T-cell (primary cell): ENCODE data around the gene SLC34A2. TPM values are rescaled to one million over a fixed set of nuclear protein-coding genes. Genes with fewer than 3 reads are reported as not detected.

Source experiments
- ATAC-seq, 4 experiments: fragments of 200-7000 bp in 3 of 4; fragments of 150-1000 bp in 1 of 4; cut with Tn5 transposase; replicated peaks in 1 of 4; 1 replicate in 3 of 4; 2 replicates in 1 of 4; pipeline ENCODE4 v1.10.0; 2021; ENCODE audit warnings: moderate library complexity in 3 of 4, mild to moderate bottlenecking in 2 of 4, moderate number of reproducible peaks in 1 of 4
- CTCF ChIA-PET, 2 donors: fragments of 300-600 bp; sonication (Branson Sonifier 250); formaldehyde crosslinking; loops; one replicate each; lab custom pipeline; 2022; ENCODE audit warnings: antibody characterized with exemption in 2 of 2; lab: Charles Lee
- POLR2A ChIA-PET, 2 donors: fragments of 300-600 bp; sonication (Branson Sonifier 250); formaldehyde crosslinking; loops; one replicate each; lab custom pipeline; 2022; ENCODE audit warnings: antibody characterized with exemption in 2 of 2; lab: Charles Lee
- DNase-seq, 35 experiments: peaks; one replicate each; pipeline versions ENCODE4 v3.0.0 to v3.0.0-alpha.2; 2013 to 2023
- H3K27ac ChIP-seq: one replicate; pipeline ENCODE4 v1.5.1; 2013; ENCODE audit warnings: low read length
- H3K27me3 ChIP-seq, 2 experiments: replicated peaks in 1 of 2; 1 replicate in 1 of 2; 2 replicates in 1 of 2; pipeline versions ENCODE4 v1.6.1 to v1.7.0; 2013; ENCODE audit warnings: low read length in 1 of 2, mixed read lengths in 1 of 2; ENCODE audit not compliant: control insufficient read depth in 2 of 2, insufficient read depth in 2 of 2; ENCODE audit errors: extremely low read depth in 1 of 2
- H3K36me3 ChIP-seq, 2 donors: 1 replicate in 1 of 2; 2 replicates in 1 of 2; pipeline versions ENCODE4 v1.6.1 to v1.7.0; 2013; ENCODE audit warnings: low read length in 1 of 2; ENCODE audit not compliant: control insufficient read depth in 2 of 2, insufficient read depth in 1 of 2; ENCODE audit errors: extremely low read depth in 1 of 2
- H3K4me1 ChIP-seq, 2 experiments: 1 replicate in 1 of 2; 2 replicates in 1 of 2; pipeline versions ENCODE4 v1.6.1 to v1.7.0; 2013; ENCODE audit warnings: low read length in 2 of 2, mixed read lengths in 1 of 2; ENCODE audit not compliant: insufficient read depth in 2 of 2, control insufficient read depth in 1 of 2; ENCODE audit errors: extremely low read depth in 1 of 2
- H3K4me3 ChIP-seq, 2 donors: 1 replicate in 1 of 2; 2 replicates in 1 of 2; pipeline versions ENCODE4 v1.5.1 to v1.7.0; 2013; ENCODE audit warnings: mild to moderate bottlenecking in 2 of 2, low read length in 1 of 2, moderate library complexity in 1 of 2; ENCODE audit not compliant: control insufficient read depth in 1 of 2; ENCODE audit errors: extremely low read depth in 1 of 2
- H3K9me3 ChIP-seq: 2 replicates; pipeline ENCODE4 v1.7.0; 2013
- H3K27ac Mint-ChIP-seq, 2 donors: one replicate each; pipeline ENCODE4 v1.8.0; 2020 to 2021; ENCODE audit warnings: mild to moderate bottlenecking in 2 of 2, mixed read lengths in 2 of 2
- H3K27me3 Mint-ChIP-seq, 2 donors: one replicate each; pipeline ENCODE4 v1.8.0; 2021 to 2022; ENCODE audit warnings: mixed read lengths in 2 of 2
- H3K36me3 Mint-ChIP-seq: one replicate; pipeline ENCODE4 v1.8.0; 2021; ENCODE audit warnings: mixed read lengths
- H3K4me1 Mint-ChIP-seq, 3 donors: one replicate each; pipeline ENCODE4 v1.8.0; 2020 to 2022; ENCODE audit warnings: mixed read lengths in 3 of 3, mild to moderate bottlenecking in 1 of 3
- H3K4me3 Mint-ChIP-seq, 3 donors: one replicate each; pipeline ENCODE4 v1.8.0; 2020 to 2022; ENCODE audit warnings: mild to moderate bottlenecking in 3 of 3, mixed read lengths in 3 of 3, moderate library complexity in 3 of 3
- H3K9me3 Mint-ChIP-seq, 3 donors: one replicate each; pipeline ENCODE4 v1.8.0; 2020 to 2022; ENCODE audit warnings: mixed read lengths in 3 of 3
- WGBS: methylation state at CpG from one replicate; pipeline ENCODE4 v1.1.5; 2013; ENCODE audit warnings: missing lambda C conversion rate; ENCODE audit not compliant: insufficient coverage; 5-methylcytosine and 5-hydroxymethylcytosine counted together
- total RNA-seq, 35 experiments: library from RNA in 6 of 35; stranded (reverse) in 6 of 35; fragments of 120-200 nt in 1 of 35; gene quantifications; one replicate each; pipeline versions ENCODE4 v1.2.1 to v1.2.4 and lab custom pipeline; 2013 to 2026

SLC34A2 gene
- total RNA-seq, 5 donors from 2014 or later (not counting 1 experiment from before 2014, with no cell fraction given): 1.0 to 2.5 (median 1.9) TPM; not detected in 2

DNA sequence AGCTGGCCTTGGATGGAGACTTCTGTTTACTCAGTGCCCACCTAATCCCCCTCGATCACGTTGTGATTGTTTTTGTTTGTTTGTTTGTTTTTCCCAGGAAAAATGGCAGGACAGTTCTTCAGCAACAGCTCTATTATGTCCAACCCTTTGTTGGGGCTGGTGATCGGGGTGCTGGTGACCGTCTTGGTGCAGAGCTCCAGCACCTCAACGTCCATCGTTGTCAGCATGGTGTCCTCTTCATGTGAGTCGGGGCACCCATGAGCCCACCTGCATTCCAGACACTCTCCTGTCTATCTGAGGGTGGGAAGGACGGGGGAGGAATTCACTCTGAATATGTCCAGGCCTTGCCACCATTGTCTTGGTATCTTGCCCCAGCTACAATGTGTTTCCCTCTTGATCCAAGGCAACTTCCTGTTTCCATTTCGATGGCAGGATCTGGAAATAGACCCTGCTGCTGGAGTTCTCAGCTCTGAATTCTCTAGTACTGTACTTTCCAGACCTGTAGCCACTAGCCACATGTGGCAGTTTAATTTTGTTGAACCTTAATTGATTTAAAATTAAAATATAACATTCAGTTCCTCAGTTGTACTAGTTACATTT, 10.5 kb downstream of the SLC34A2 start:
- Mint-ChIP-seq H3K4me1 (no peaks in the 10 kb centered on the region), H3K27me3 (peaks cover 3 to 5% of the 10 kb centered on the region in 2 donors), H3K9me3 (no peaks in the 10 kb centered on the region), H3K4me3 (no peak overlapping the region), H3K36me3 (no peaks in the 10 kb centered on the region), H3K27ac (no peak overlapping the region)
- Histone ChIP-seq H3K9me3 (no peaks in the 10 kb centered on the region), H3K36me3 (no peaks in the 10 kb centered on the region), H3K4me3 (no peak overlapping the region), H3K27ac (no peak overlapping the region), H3K27me3 (peaks cover 0 to 5% of the 10 kb centered on the region in 2 experiments), H3K4me1 (no peaks in the 10 kb centered on the region)
- CTCF ChIA-PET: no interaction called here
- WGBS: 0% methylated on average over 1 of the region's 9 CpGs
- ATAC-seq (no peak), DNase-seq (no peak)
- POLR2A ChIA-PET: no interaction called here

DNA sequence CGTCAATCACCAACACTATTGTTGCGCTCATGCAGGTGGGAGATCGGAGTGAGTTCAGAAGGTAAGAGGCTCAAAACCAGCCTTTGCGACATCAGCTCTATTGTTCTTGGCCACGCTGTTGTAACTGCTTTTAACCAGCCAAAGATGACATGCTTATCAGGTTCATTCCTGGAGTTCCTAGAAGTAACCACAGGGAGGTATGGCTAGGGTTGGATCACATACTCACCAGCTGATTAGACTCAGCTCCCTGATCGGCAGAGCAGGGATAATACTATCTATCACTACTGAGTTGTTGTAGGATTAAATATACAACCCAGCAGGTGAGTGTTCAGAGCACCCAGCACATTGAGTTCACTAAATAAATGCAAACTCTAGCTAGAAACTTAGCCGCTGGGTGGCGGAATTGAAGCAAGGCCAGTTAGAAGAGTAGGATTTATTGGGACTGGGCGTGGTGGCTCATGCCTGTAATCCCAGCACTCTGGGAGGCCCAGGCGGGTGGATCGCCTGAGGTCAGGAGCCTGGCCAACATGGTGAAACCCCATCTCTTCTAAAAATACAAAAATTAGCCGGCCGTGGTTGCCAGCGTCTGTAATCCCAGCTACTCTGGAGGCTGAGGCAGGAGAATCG, 12.4 kb downstream of the SLC34A2 start:
- Mint-ChIP-seq H3K9me3 (no peaks in the 10 kb centered on the region), H3K4me1 (no peaks in the 10 kb centered on the region), H3K27ac (no peak overlapping the region), H3K27me3 (peaks cover 3 to 5% of the 10 kb centered on the region in 2 donors), H3K4me3 (no peak overlapping the region), H3K36me3 (no peaks in the 10 kb centered on the region)
- Histone ChIP-seq H3K4me3 (no peak overlapping the region), H3K9me3 (no peaks in the 10 kb centered on the region), H3K27ac (no peak overlapping the region), H3K4me1 (no peaks in the 10 kb centered on the region), H3K36me3 (no peaks in the 10 kb centered on the region), H3K27me3 (peaks cover 0 to 5% of the 10 kb centered on the region in 2 experiments)
- CTCF ChIA-PET: no interaction called here
- no peak for DNase-seq
- WGBS: 93% methylated on average over 3 of the region's 15 CpGs
- POLR2A ChIA-PET: no interaction called here
- ATAC-seq: no peak

DNA sequence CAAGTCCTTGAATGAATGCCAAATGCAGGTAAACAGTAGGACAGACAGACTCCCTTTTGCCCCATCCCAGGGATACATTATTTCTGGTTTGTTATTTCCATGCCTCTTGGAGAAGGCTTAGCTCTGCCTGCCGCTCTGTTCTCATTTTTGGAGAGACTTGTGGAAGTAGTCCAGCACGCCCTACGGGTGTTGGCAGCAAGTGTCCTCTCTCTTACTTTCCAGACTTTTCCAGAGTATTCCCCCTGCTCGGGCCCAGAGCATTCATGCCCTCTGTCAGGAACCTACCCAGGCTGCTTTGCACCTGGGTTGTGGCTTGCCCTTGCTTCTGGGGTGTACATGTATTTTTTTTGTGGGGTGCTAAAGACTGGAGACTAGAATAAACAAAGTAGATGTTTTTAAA, 15.3 kb downstream of the SLC34A2 start:
- POLR2A ChIA-PET: no interaction called here
- DNase-seq (no peak), ATAC-seq (no peak)

DNA sequence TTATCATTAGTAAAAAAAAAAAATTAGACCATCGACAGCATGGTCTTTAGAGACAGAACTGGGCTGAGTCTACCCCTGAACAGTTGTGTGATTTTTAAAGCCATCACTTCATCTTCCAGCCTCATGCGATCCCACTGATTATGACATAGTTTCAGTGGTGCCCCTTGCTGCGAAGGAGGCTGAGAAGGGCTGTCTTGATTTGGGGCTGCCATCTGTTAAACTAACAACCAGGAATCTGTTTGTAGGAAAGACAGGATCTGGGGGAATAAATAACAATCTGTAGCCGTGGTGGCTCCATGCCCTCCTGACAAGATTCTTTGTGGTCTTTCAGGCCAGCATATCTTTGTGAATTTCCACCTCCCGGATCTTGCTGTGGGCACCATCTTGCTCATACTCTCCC, 17.1 kb downstream of the SLC34A2 start:
- no peaks in the 10 kb centered on the region for H3K9me3 Mint-ChIP-seq
- DNase-seq: no peak
- Histone ChIP-seq H3K27ac (no peak overlapping the region), H3K36me3 (no peaks in the 10 kb centered on the region), H3K27me3 (peaks cover 0 to 3% of the 10 kb centered on the region in 2 experiments), H3K4me1 (no peaks in the 10 kb centered on the region), H3K9me3 (no peaks in the 10 kb centered on the region), H3K4me3 (no peak overlapping the region)
- no peak overlapping the region for H3K4me3 Mint-ChIP-seq
- H3K4me1 Mint-ChIP-seq: no peaks in the 10 kb centered on the region
- WGBS: 86% methylated on average over 3 of the region's 5 CpGs
- CTCF ChIA-PET: no interaction called here
- POLR2A ChIA-PET: no interaction called here
- no peak overlapping the region for H3K27ac Mint-ChIP-seq
- peaks cover 0 to 2% of the 10 kb centered on the region in 2 donors for H3K27me3 Mint-ChIP-seq
- H3K36me3 Mint-ChIP-seq: no peaks in the 10 kb centered on the region
- no peak for ATAC-seq

More for the DNA sequence above, 15.3 kb downstream of the SLC34A2 start:
- Histone ChIP-seq H3K9me3 (no peaks in the 10 kb centered on the region), H3K27me3 (peaks cover 0 to 6% of the 10 kb centered on the region in 2 experiments), H3K4me3 (no peak overlapping the region), H3K36me3 (no peaks in the 10 kb centered on the region), H3K27ac (no peak overlapping the region), H3K4me1 (no peaks in the 10 kb centered on the region)
- no peaks in the 10 kb centered on the region for H3K4me1 Mint-ChIP-seq
- 89% methylated on average over 3 of the region's 4 CpGs for WGBS
- H3K27ac Mint-ChIP-seq: no peak overlapping the region
- CTCF ChIA-PET: no interaction called here
- H3K36me3 Mint-ChIP-seq: no peaks in the 10 kb centered on the region
- no peaks in the 10 kb centered on the region for H3K27me3 Mint-ChIP-seq
- H3K9me3 Mint-ChIP-seq: no peaks in the 10 kb centered on the region
- H3K4me3 Mint-ChIP-seq: no peak overlapping the region

DNA sequence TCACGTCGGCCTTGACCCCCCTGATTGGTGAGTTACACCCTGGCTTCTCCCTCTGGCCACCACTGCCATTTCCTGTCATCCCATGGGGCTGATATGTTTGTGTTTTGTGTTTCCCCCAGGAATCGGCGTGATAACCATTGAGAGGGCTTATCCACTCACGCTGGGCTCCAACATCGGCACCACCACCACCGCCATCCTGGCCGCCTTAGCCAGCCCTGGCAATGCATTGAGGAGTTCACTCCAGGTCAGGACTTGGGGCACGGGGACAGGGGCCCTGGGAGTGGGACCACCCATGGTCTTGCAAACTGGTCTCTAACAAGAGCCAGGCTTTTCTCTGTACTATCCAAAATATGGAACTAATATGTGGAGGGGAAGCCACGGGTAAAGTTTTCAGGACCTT, 18.7 kb downstream of the SLC34A2 start:
- Histone ChIP-seq H3K27ac (no peak overlapping the region), H3K9me3 (no peaks in the 10 kb centered on the region), H3K4me1 (no peaks in the 10 kb centered on the region), H3K4me3 (no peak overlapping the region), H3K27me3 (peaks cover 0 to 3% of the 10 kb centered on the region in 2 experiments), H3K36me3 (no peaks in the 10 kb centered on the region)
- no peaks in the 10 kb centered on the region for H3K9me3 Mint-ChIP-seq
- no peak for DNase-seq
- no peak overlapping the region for H3K4me3 Mint-ChIP-seq
- no peak overlapping the region for H3K27ac Mint-ChIP-seq
- no peak for ATAC-seq
- peaks cover 0 to 3% of the 10 kb centered on the region in 2 donors for H3K27me3 Mint-ChIP-seq
- POLR2A ChIA-PET: no interaction called here
- no peaks in the 10 kb centered on the region for H3K36me3 Mint-ChIP-seq
- no peaks in the 10 kb centered on the region for H3K4me1 Mint-ChIP-seq
- WGBS: 93% methylated on average over 3 of the region's 10 CpGs
- CTCF ChIA-PET: no interaction called here

DNA sequence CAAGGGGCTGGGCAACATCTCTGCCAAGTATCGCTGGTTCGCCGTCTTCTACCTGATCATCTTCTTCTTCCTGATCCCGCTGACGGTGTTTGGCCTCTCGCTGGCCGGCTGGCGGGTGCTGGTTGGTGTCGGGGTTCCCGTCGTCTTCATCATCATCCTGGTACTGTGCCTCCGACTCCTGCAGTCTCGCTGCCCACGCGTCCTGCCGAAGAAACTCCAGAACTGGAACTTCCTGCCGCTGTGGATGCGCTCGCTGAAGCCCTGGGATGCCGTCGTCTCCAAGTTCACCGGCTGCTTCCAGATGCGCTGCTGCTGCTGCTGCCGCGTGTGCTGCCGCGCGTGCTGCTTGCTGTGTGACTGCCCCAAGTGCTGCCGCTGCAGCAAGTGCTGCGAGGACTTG, 20.6 kb downstream of the SLC34A2 start:
- H3K9me3 ChIP-seq: no peaks in the 10 kb centered on the region
- H3K27me3 ChIP-seq: peaks cover 0 to 3% of the 10 kb centered on the region in 2 experiments
- Mint-ChIP-seq H3K4me1 (no peaks in the 10 kb centered on the region), H3K36me3 (no peaks in the 10 kb centered on the region), H3K27me3 (peaks cover 0 to 3% of the 10 kb centered on the region in 2 donors), H3K9me3 (no peaks in the 10 kb centered on the region), H3K4me3 (no peak overlapping the region), H3K27ac (no peak overlapping the region)
- no peak overlapping the region for H3K4me3 ChIP-seq
- POLR2A ChIA-PET: no interaction called here
- H3K27ac ChIP-seq: no peak overlapping the region
- CTCF ChIA-PET: no interaction called here
- WGBS: 97% methylated on average over 30 of the region's 30 CpGs
- H3K4me1 ChIP-seq: no peaks in the 10 kb centered on the region
- ATAC-seq (no peak), DNase-seq (no peak)
- H3K36me3 ChIP-seq: no peaks in the 10 kb centered on the region
